IMR-90 (cell line): ENCODE measurements around the gene GP9. TPM values are rescaled to one million over a fixed set of nuclear protein-coding genes. Genes with fewer than 3 reads are reported as not detected.

Source experiments
- ATAC-seq: fragments of 200-7000 bp; cut with Tn5 transposase; 2 replicates; pipeline ENCODE4 v1.9.1; 2020; ENCODE audit warnings: low read depth, mild to moderate bottlenecking, moderate library complexity
- BruUV-seq: library from RNA; stranded (reverse); fragments of 400-500 nt; replicated peaks from 2 replicates; lab custom pipeline; 2021; lab: Mats Ljungman, UMichigan
- CTCF ChIA-PET: fragments of 300-600 bp; formaldehyde crosslinking; extraction: SDS; loops from one replicate; lab custom pipeline; 2021; ENCODE audit warnings: antibody characterized with exemption; lab: Yijun Ruan, JAX
- POLR2A ChIA-PET: fragments of 300-600 bp; sonication (Branson Sonifier 250); formaldehyde crosslinking; loops from one replicate; lab custom pipeline; 2022; ENCODE audit warnings: antibody characterized with exemption; ENCODE audit not compliant: unreplicated experiment; lab: Charles Lee
- DNase-seq: peaks from one replicate; pipeline ENCODE4 v3.0.0; 2013
- H2AFZ ChIP-seq: replicated peaks from 2 replicates; pipeline ENCODE3; 2013; ENCODE audit warnings: low read length, mild to moderate bottlenecking; ENCODE audit not compliant: poor library complexity
- H2AK5ac ChIP-seq: 2 replicates; pipeline ENCODE4 v1.6.1; 2013; ENCODE audit warnings: low read depth, low read length, inconsistent platforms
- H2AK9ac ChIP-seq: replicated peaks from 2 replicates; pipeline ENCODE3; 2013; ENCODE audit warnings: mild to moderate bottlenecking, low read depth, low read length, moderate library complexity; ENCODE audit not compliant: poor library complexity
- H2BK120ac ChIP-seq: 2 replicates; pipeline ENCODE4 v1.6.1; 2013; ENCODE audit warnings: low read depth, low read length, inconsistent platforms
- H2BK15ac ChIP-seq: 3 replicates; pipeline ENCODE4 v1.6.1; 2013; ENCODE audit warnings: low read depth, low read length, inconsistent platforms
- H2BK20ac ChIP-seq: 2 replicates; pipeline ENCODE4 v1.6.1; 2013; ENCODE audit warnings: low read depth, mild to moderate bottlenecking, inconsistent platforms, low read length, moderate library complexity
- H2BK5ac ChIP-seq: 2 replicates; pipeline ENCODE4 v1.6.1; 2013; ENCODE audit warnings: mild to moderate bottlenecking, low read depth, low read length, inconsistent platforms; ENCODE audit not compliant: poor library complexity, severe bottlenecking
- H3K14ac ChIP-seq: replicated peaks from 2 replicates; pipeline ENCODE4 v1.6.1; 2013; ENCODE audit warnings: low read depth, low read length, inconsistent platforms
- H3K18ac ChIP-seq: 2 replicates; pipeline ENCODE4 v1.6.1; 2013; ENCODE audit warnings: low read depth, low read length, control low read depth
- H3K23ac ChIP-seq: 2 replicates; pipeline ENCODE4 v1.6.1; 2013; ENCODE audit warnings: low read depth, low read length, inconsistent platforms
- H3K27ac ChIP-seq: 2 replicates; pipeline ENCODE4 v1.5.1; 2013; ENCODE audit warnings: mild to moderate bottlenecking, control low read depth, low read length; ENCODE audit not compliant: insufficient read depth
- H3K27me3 ChIP-seq: 2 replicates; pipeline ENCODE4 v1.6.1; 2013; ENCODE audit warnings: low read length; ENCODE audit not compliant: control insufficient read depth, insufficient read depth
- H3K36me3 ChIP-seq: 2 replicates; pipeline ENCODE4 v1.6.1; 2013; ENCODE audit warnings: low read length, mixed read lengths; ENCODE audit not compliant: control insufficient read depth, insufficient read depth
- H3K4ac ChIP-seq: 2 replicates; pipeline ENCODE4 v1.6.1; 2013; ENCODE audit warnings: low read depth, low read length, inconsistent platforms
- H3K4me1 ChIP-seq: 2 replicates; pipeline ENCODE4 v1.6.1; 2013; ENCODE audit warnings: low read length, mixed read lengths; ENCODE audit not compliant: control insufficient read depth, insufficient read depth
- H3K4me2 ChIP-seq: 2 replicates; pipeline ENCODE4 v1.6.1; 2013; ENCODE audit warnings: low read depth, mild to moderate bottlenecking, control low read depth, low read length, moderate library complexity
- H3K4me3 ChIP-seq: 2 replicates; pipeline ENCODE4 v1.5.1; 2013; ENCODE audit warnings: low read depth, mild to moderate bottlenecking, control low read depth, low read length, moderate library complexity; ENCODE audit not compliant: insufficient read depth
- H3K56ac ChIP-seq: 2 replicates; pipeline ENCODE4 v1.6.1; 2013; ENCODE audit warnings: low read length, inconsistent platforms; ENCODE audit not compliant: insufficient read depth; ENCODE audit errors: extremely low read depth
- H3K79me1 ChIP-seq, 2 experiments: 2 replicates each; pipeline ENCODE4 v1.6.1; 2013; ENCODE audit warnings: low read length in 2 of 2, inconsistent platforms in 1 of 2, low read depth in 1 of 2
- H3K9ac ChIP-seq: 2 replicates; pipeline ENCODE4 v1.6.1; 2013; ENCODE audit warnings: low read depth, low read length, control low read depth
- H3K9me1 ChIP-seq: 2 replicates; pipeline ENCODE4 v1.6.1; 2013; ENCODE audit warnings: low read length, inconsistent platforms; ENCODE audit not compliant: insufficient read depth
- H3K9me3 ChIP-seq: 2 replicates; pipeline ENCODE4 v1.6.1; 2013; ENCODE audit warnings: low read length; ENCODE audit not compliant: control insufficient read depth, insufficient read depth
- H4K20me1 ChIP-seq: 2 replicates; pipeline ENCODE4 v1.6.1; 2013; ENCODE audit warnings: low read length, inconsistent platforms; ENCODE audit not compliant: insufficient read depth
- H4K5ac ChIP-seq: 2 replicates; pipeline ENCODE4 v1.6.1; 2013; ENCODE audit warnings: mild to moderate bottlenecking, low read depth, low read length, control low read depth
- H4K8ac ChIP-seq, 2 experiments: 2 replicates each; pipeline ENCODE4 v1.6.1; 2013; ENCODE audit warnings: low read depth in 2 of 2, low read length in 2 of 2, control low read depth in 1 of 2, inconsistent platforms in 1 of 2
- H4K91ac ChIP-seq: 2 replicates; pipeline ENCODE4 v1.6.1; 2013; ENCODE audit warnings: low read depth, low read length, inconsistent platforms; ENCODE audit not compliant: insufficient read depth
- BHLHE40 ChIP-seq: fragments of 150-350 bp; IDR thresholded peaks from 2 replicates; pipeline ENCODE4 v1.6.1; 2016; ENCODE audit warnings: mild to moderate bottlenecking, low read depth, low read length
- CHD1 ChIP-seq: IDR thresholded peaks from 2 replicates; pipeline ENCODE4 v1.6.1; 2012; ENCODE audit warnings: low read depth, low read length, improper control_type of control experiment
- FOS ChIP-seq: fragments of 150-350 bp; IDR thresholded peaks from 2 replicates; pipeline ENCODE4 v1.6.1; 2016; ENCODE audit warnings: low read depth, low read length
- MAFK ChIP-seq: IDR thresholded peaks from 2 replicates; pipeline ENCODE4 v1.6.1; 2012; ENCODE audit warnings: low read depth, low read length, improper control_type of control experiment
- MAZ ChIP-seq: IDR thresholded peaks from 2 replicates; pipeline ENCODE4 v1.6.1; 2012; ENCODE audit warnings: low read depth, mild to moderate bottlenecking, low read length, improper control_type of control experiment, moderate library complexity, borderline replicate concordance
- MXI1 ChIP-seq: IDR thresholded peaks from 2 replicates; pipeline ENCODE4 v1.6.1; 2012; ENCODE audit warnings: low read depth, mild to moderate bottlenecking, low read length, moderate library complexity, borderline replicate concordance
- POLR2A ChIP-seq: IDR thresholded peaks from 2 replicates; pipeline ENCODE4 v1.6.1; 2012; ENCODE audit warnings: mild to moderate bottlenecking, low read depth, low read length
- RFX5 ChIP-seq: IDR thresholded peaks from 2 replicates; pipeline ENCODE4 v1.8.0; 2012; ENCODE audit warnings: low read depth, mild to moderate bottlenecking, low read length, moderate library complexity
- WGBS, 2 experiments: methylation state at CpG; one replicate each; pipeline versions ENCODE4 v1.1.5 to v1.1.7; 2013; ENCODE audit warnings: missing lambda C conversion rate in 2 of 2; ENCODE audit not compliant: insufficient read length in 1 of 2; ENCODE audit errors: extremely low coverage in 2 of 2; 5-methylcytosine and 5-hydroxymethylcytosine counted together
- dilution Hi-C: fragments of 300-500 bp; cut with HindIII; formaldehyde crosslinking; loops from one replicate; pipeline ENCODE4 v1.14.3; 2018; ENCODE audit warnings: low sequenced_read_pairs; ENCODE audit not compliant: unreplicated experiment
- in situ Hi-C: fragments of 300-500 bp; cut with MboI; formaldehyde crosslinking; loops from 3 replicates; pipeline ENCODE4 v1.14.3; 2019; ENCODE audit warnings: low sequenced_read_pairs, inconsistent platforms, mixed read lengths
- intact Hi-C: fragments of 100-400 bp; cut with micrococcal nuclease; formaldehyde crosslinking; loops from 2 replicates; pipeline ENCODE4 v1.10.0; 2022
- polyA plus RNA-seq, 3 experiments: library from polyadenylated mRNA; depleted of rRNA; stranded (reverse); fragments of >200 nt; gene quantifications; 2 replicates each; pipeline ENCODE4 v1.2.3, GENCODE V29; 2012; ENCODE audit warnings: low replicate concordance in 1 of 3
- total RNA-seq: library from RNA; depleted of rRNA; stranded (reverse); fragments of >200 nt; gene quantifications from 2 replicates; pipeline ENCODE4 v1.2.3, GENCODE V29; 2012
- TF ChIP-seq, protein P1 (sequence below): conservative IDR thresholded peaks from 2 replicates; pipeline ENCODE4 v1.5.1; 2012; ENCODE audit warnings: mild to moderate bottlenecking, low read depth, low read length, improper control_type of control experiment
- TF ChIP-seq, protein P2 (sequence below): fragments of 150-350 bp; IDR thresholded peaks from 2 replicates; pipeline ENCODE4 v1.6.1; 2016; ENCODE audit warnings: low read depth, mild to moderate bottlenecking, low read length, moderate library complexity, borderline replicate concordance

GP9 gene
- total and polyA plus RNA-seq, 2 of the 4 experiments (the other 2 are of a cell fraction): not detected

- H2BK5ac ChIP-seq: no peak overlapping the region
- H2AFZ ChIP-seq: no peak overlapping the region
- H2BK20ac ChIP-seq: no peak overlapping the region
- TF ChIP-seq FOS: no peak
- no peak for TF ChIP-seq MAFK
- no peak for TF ChIP-seq MAZ
- TF ChIP-seq, protein P1, sequence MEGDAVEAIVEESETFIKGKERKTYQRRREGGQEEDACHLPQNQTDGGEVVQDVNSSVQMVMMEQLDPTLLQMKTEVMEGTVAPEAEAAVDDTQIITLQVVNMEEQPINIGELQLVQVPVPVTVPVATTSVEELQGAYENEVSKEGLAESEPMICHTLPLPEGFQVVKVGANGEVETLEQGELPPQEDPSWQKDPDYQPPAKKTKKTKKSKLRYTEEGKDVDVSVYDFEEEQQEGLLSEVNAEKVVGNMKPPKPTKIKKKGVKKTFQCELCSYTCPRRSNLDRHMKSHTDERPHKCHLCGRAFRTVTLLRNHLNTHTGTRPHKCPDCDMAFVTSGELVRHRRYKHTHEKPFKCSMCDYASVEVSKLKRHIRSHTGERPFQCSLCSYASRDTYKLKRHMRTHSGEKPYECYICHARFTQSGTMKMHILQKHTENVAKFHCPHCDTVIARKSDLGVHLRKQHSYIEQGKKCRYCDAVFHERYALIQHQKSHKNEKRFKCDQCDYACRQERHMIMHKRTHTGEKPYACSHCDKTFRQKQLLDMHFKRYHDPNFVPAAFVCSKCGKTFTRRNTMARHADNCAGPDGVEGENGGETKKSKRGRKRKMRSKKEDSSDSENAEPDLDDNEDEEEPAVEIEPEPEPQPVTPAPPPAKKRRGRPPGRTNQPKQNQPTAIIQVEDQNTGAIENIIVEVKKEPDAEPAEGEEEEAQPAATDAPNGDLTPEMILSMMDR: no peak
- TF ChIP-seq, protein P2, sequence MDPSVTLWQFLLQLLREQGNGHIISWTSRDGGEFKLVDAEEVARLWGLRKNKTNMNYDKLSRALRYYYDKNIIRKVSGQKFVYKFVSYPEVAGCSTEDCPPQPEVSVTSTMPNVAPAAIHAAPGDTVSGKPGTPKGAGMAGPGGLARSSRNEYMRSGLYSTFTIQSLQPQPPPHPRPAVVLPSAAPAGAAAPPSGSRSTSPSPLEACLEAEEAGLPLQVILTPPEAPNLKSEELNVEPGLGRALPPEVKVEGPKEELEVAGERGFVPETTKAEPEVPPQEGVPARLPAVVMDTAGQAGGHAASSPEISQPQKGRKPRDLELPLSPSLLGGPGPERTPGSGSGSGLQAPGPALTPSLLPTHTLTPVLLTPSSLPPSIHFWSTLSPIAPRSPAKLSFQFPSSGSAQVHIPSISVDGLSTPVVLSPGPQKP: no peak
- no peak for TF ChIP-seq BHLHE40
- no peak for TF ChIP-seq CHD1
- no peak for TF ChIP-seq MXI1
- no peak for TF ChIP-seq POLR2A
- no peak for TF ChIP-seq RFX5
- H3K4me2 ChIP-seq: no peak overlapping the region
- WGBS, 2 experiments: no CpG with 5 or more reads among the region's 10 CpGs
- H3K4me1 ChIP-seq: peaks cover 2% of the 10 kb centered on the region; the same call in 1 of the 2 replicates
- H3K4ac ChIP-seq: no peak overlapping the region
- H2AK9ac ChIP-seq: no peak overlapping the region
- no peak overlapping the region for H3K56ac ChIP-seq
- no peak overlapping the region for H2BK120ac ChIP-seq
- no peak overlapping the region for H4K5ac ChIP-seq
- CTCF ChIA-PET: no interaction called here
- intact Hi-C loops (no loop called here), in situ Hi-C loops (no loop called here), dilution Hi-C loops (no loop called here)
- H3K4me3 ChIP-seq: no peak overlapping the region
- no TSS peak for BruUV-seq
- H4K20me1 ChIP-seq: no peaks in the 10 kb centered on the region
- H3K9ac ChIP-seq: no peak overlapping the region
- no peak overlapping the region for H2BK15ac ChIP-seq
- peaks cover 3% of the 10 kb centered on the region; the same call in 1 of the 2 replicates for H3K9me3 ChIP-seq
- H4K8ac ChIP-seq: no peak overlapping the region
- DNase-seq (no peak), ATAC-seq (no peak)
- H4K91ac ChIP-seq: no peak overlapping the region
- H3K23ac ChIP-seq: no peak overlapping the region
- no peak overlapping the region for H3K18ac ChIP-seq
- no peaks in the 10 kb centered on the region for H3K79me1 ChIP-seq
- no peak overlapping the region for H3K27ac ChIP-seq
- H3K36me3 ChIP-seq: no peaks in the 10 kb centered on the region
- H3K14ac ChIP-seq: no peak overlapping the region
- H3K9me1 ChIP-seq: no peaks in the 10 kb centered on the region
- POLR2A ChIA-PET: no interaction called here
- H3K27me3 ChIP-seq: peaks cover 36% of the 10 kb centered on the region
- no peak overlapping the region for H2AK5ac ChIP-seq
These were observed 28.9 kb upstream of the GP9 start for GRCh38 chr3:129031476-129032215.
